HepG2 (cell line): Measurements from ENCODE around the gene CACNA2D1. TPM values are rescaled to one million over a fixed set of nuclear protein-coding genes. Genes with fewer than 3 reads are reported as not detected.

Source experiments
- ATAC-seq: fragments of 200-7000 bp; cut with Tn5 transposase; 3 replicates; pipeline ENCODE4 v1.9.1; 2020; ENCODE audit warnings: mild to moderate bottlenecking, moderate library complexity
- BruUV-seq: library from RNA; stranded (reverse); fragments of 400-500 nt; replicated peaks from 2 replicates; lab custom pipeline; 2021; lab: Mats Ljungman, UMichigan
- CTCF ChIA-PET: fragments of 300-600 bp; formaldehyde crosslinking; extraction: SDS; loops from one replicate; lab custom pipeline; 2021; ENCODE audit warnings: low total read pairs, inconsistent platforms, low intra/inter-chr PET ratio; lab: Yijun Ruan, JAX
- POLR2A ChIA-PET: fragments of 350-600 bp; sonication (Branson Sonifier 250); formaldehyde crosslinking; loops from one replicate; lab custom pipeline; 2020; ENCODE audit warnings: antibody characterized with exemption, inconsistent platforms; lab: Yijun Ruan, JAX
- DNase-seq: peaks from one replicate; pipeline ENCODE4 v3.0.0-alpha.2; 2015; ENCODE audit warnings: low spot score
- FAIRE-seq: peaks from 3 replicates; lab custom pipeline; 2011; peaks lifted over from hg19 to GRCh38; lab: Jason Lieb, UNC
- H2AFZ ChIP-seq: one replicate; pipeline ENCODE4 v1.6.1; 2011; ENCODE audit warnings: low read length, inconsistent platforms
- H3K27ac ChIP-seq: fragments of 300-600 bp; 3 replicates; pipeline ENCODE4 v1.8.0; 2011; ENCODE audit warnings: mixed run types, mild to moderate bottlenecking, mixed read lengths, low read length, inconsistent platforms; ENCODE audit not compliant: insufficient read depth; ENCODE audit errors: extremely low read length
- H3K27me3 ChIP-seq, 2 experiments: fragments of 200-600 bp in 1 of 2; 2 replicates in 1 of 2; 3 replicates in 1 of 2; pipeline versions ENCODE4 v1.6.0 to v1.8.0; 2011; ENCODE audit warnings: low read length in 2 of 2, mild to moderate bottlenecking in 2 of 2, moderate library complexity in 2 of 2, inconsistent platforms in 1 of 2; ENCODE audit not compliant: insufficient read depth in 2 of 2, control insufficient read depth in 1 of 2
- H3K36me3 ChIP-seq, 2 experiments: fragments of 200-600 bp in 1 of 2; replicated peaks in 1 of 2; 2 replicates in 1 of 2; 3 replicates in 1 of 2; pipeline versions ENCODE4 v1.5.1 to v1.8.0; 2011; ENCODE audit warnings: low read length in 2 of 2, inconsistent platforms in 1 of 2; ENCODE audit not compliant: insufficient read depth in 2 of 2, control insufficient read depth in 1 of 2
- H3K4me1 ChIP-seq: 2 replicates; pipeline ENCODE4 v1.5.1; 2012; ENCODE audit warnings: low read length, inconsistent platforms; ENCODE audit not compliant: insufficient read depth
- H3K4me2 ChIP-seq: 2 replicates; pipeline ENCODE4 v1.6.0; 2011; ENCODE audit warnings: low read depth, low read length, inconsistent platforms
- H3K4me3 ChIP-seq, 3 experiments: fragments of 200-600 bp in 1 of 3; sonication (generic), shearing (Covaris generic) in 1 of 3; replicated peaks in 1 of 3; 2 replicates each; pipeline ENCODE4 v1.5.1; 2011 to 2016; ENCODE audit warnings: low read length in 3 of 3, inconsistent platforms in 2 of 3, low read depth in 2 of 3, mild to moderate bottlenecking in 2 of 3, control low read depth in 1 of 3, mixed read lengths in 1 of 3; ENCODE audit not compliant: insufficient read depth in 1 of 3
- H3K79me2 ChIP-seq: one replicate; pipeline ENCODE4 v1.6.1; 2011; ENCODE audit warnings: low read length, inconsistent platforms; ENCODE audit not compliant: insufficient read depth
- H3K9ac ChIP-seq: 2 replicates; pipeline ENCODE4 v1.6.0; 2011; ENCODE audit warnings: mild to moderate bottlenecking, low read depth, low read length, inconsistent platforms; ENCODE audit not compliant: insufficient read depth
- H3K9me3 ChIP-seq: 2 replicates; pipeline ENCODE4 v1.5.1; 2012; ENCODE audit warnings: mild to moderate bottlenecking, low read length
- H4K20me1 ChIP-seq: 2 replicates; pipeline ENCODE4 v1.6.0; 2011; ENCODE audit warnings: inconsistent platforms, mild to moderate bottlenecking, low read length, moderate library complexity; ENCODE audit not compliant: insufficient read depth
- IRF1 ChIP-seq: sonication (generic); formaldehyde crosslinking; IDR thresholded peaks from 2 replicates; pipeline ENCODE4 v1.4.0; 2020; ENCODE audit warnings: low read depth, mild to moderate bottlenecking, missing genetic modification reagents
- JARID2 ChIP-seq: sonication (generic); formaldehyde crosslinking; IDR thresholded peaks from 2 replicates; pipeline ENCODE4 v1.8.1; 2023; ENCODE audit warnings: missing genetic modification reagents, inconsistent platforms; ENCODE audit not compliant: insufficient replicate concordance
- RBM39 ChIP-seq: fragments of 200-400 bp; formaldehyde crosslinking; IDR thresholded peaks from one replicate; pipeline ENCODE4 v1.6.1; 2018; ENCODE audit warnings: antibody characterized with exemption, mild to moderate bottlenecking, low read depth, low read length; ENCODE audit not compliant: poor library complexity, severe bottlenecking
- USF2 ChIP-seq, 2 experiments: sonication (generic) in 1 of 2; formaldehyde crosslinking in 1 of 2; IDR thresholded peaks; 2 replicates each; pipeline versions ENCODE4 v1.5.1 to v1.6.1; 2011 to 2020; ENCODE audit warnings: borderline replicate concordance in 1 of 2, low read depth in 1 of 2, low read length in 1 of 2, mild to moderate bottlenecking in 1 of 2, missing genetic modification reagents in 1 of 2, moderate library complexity in 1 of 2
- ZFP36L2 ChIP-seq: sonication (generic); formaldehyde crosslinking; IDR thresholded peaks from 2 replicates; pipeline ENCODE4 v1.4.0; 2020; ENCODE audit warnings: missing genetic modification reagents
- ZNF232 ChIP-seq: sonication (generic); formaldehyde crosslinking; IDR thresholded peaks from 2 replicates; pipeline ENCODE4 v1.4.0; 2020; ENCODE audit warnings: missing genetic modification reagents, borderline replicate concordance
- ZNF574 ChIP-seq: sonication (generic); formaldehyde crosslinking; IDR thresholded peaks from 2 replicates; pipeline ENCODE4 v1.4.0; 2020; ENCODE audit warnings: missing genetic modification reagents
- ZNF619 ChIP-seq: sonication (generic); formaldehyde crosslinking; IDR thresholded peaks from 2 replicates; pipeline ENCODE4 v1.4.0; 2020; ENCODE audit warnings: mild to moderate bottlenecking, missing genetic modification reagents
- WGBS: methylation state at CpG from one replicate; pipeline ENCODE4 v1.1.6; 2017; ENCODE audit warnings: low lambda C conversion rate; 5-methylcytosine and 5-hydroxymethylcytosine counted together
- in situ Hi-C: cut with HindIII; loops from 2 replicates; pipeline ENCODE4 v1.10.0; 2017; ENCODE audit warnings: low pct_unique_long_range_greater_than_20kb; ENCODE audit not compliant: extremely low pct_ligation_motif_present
- intact Hi-C: fragments of 100-400 bp; cut with micrococcal nuclease; formaldehyde crosslinking; loops from one replicate; pipeline ENCODE4 v1.10.0; 2022; ENCODE audit not compliant: unreplicated experiment
- polyA plus RNA-seq, 8 experiments: library from polyadenylated mRNA; depleted of rRNA in 3 of 8; stranded (reverse) in 7 of 8; unstranded in 1 of 8; fragments of >200 nt; fragmentation: Illumina TruSeq in 4 of 8; extraction: Trizol in 4 of 8; gene quantifications; 2 replicates each; pipeline versions ENCODE4 v1.2.1 to v1.2.3, GENCODE V29; 2011 to 2016; ENCODE audit warnings: low read depth in 4 of 8, missing spikeins in 1 of 8, mixed read lengths in 1 of 8; ENCODE audit not compliant: insufficient read depth in 1 of 8
- total RNA-seq, 5 experiments: library from RNA; depleted of rRNA; stranded (reverse); fragments of >200 nt; fragmentation: Illumina TruSeq; extraction: Trizol; gene quantifications; 2 replicates each; pipeline ENCODE4 v1.2.3, GENCODE V29; 2016; ENCODE audit warnings: low read depth in 1 of 5
- TF ChIP-seq, protein P1 (sequence below): sonication (generic); formaldehyde crosslinking; IDR thresholded peaks from 2 replicates; pipeline ENCODE4 v1.9.0; 2021; ENCODE audit warnings: mild to moderate bottlenecking, missing genetic modification reagents

Gene CACNA2D1
- total and polyA plus RNA-seq, 2 of the 13 experiments (the other 11 are each of a cell fraction or from before 2014, with no cell fraction given) = not detected

GRCh38 chr7:82376739-82377138, 66.8 kb downstream of the CACNA2D1 start (continued):
- no peak for TF ChIP-seq USF2 (IDR thresholded peaks at IDR 0.05; ENCODE audit: low read depth, low read length)
- TF ChIP-seq USF2 (CRISPR knock-in tag; IDR thresholded peaks at IDR 0.05; ENCODE audit: borderline replicate concordance) = no peak
- TF ChIP-seq RBM39 = no peak

GRCh38 chr7:82375713-82376112, 67.9 kb downstream of the CACNA2D1 start:
- POLR2A ChIA-PET = no interaction called here
- WGBS = 0% methylated on average over 3 of the region's 3 CpGs
- no peak for ATAC-seq
- no peak for TF ChIP-seq ZNF619 (CRISPR knock-in tag)
- TF ChIP-seq ZFP36L2 (CRISPR knock-in tag) = no peak
- TF ChIP-seq, protein P1, sequence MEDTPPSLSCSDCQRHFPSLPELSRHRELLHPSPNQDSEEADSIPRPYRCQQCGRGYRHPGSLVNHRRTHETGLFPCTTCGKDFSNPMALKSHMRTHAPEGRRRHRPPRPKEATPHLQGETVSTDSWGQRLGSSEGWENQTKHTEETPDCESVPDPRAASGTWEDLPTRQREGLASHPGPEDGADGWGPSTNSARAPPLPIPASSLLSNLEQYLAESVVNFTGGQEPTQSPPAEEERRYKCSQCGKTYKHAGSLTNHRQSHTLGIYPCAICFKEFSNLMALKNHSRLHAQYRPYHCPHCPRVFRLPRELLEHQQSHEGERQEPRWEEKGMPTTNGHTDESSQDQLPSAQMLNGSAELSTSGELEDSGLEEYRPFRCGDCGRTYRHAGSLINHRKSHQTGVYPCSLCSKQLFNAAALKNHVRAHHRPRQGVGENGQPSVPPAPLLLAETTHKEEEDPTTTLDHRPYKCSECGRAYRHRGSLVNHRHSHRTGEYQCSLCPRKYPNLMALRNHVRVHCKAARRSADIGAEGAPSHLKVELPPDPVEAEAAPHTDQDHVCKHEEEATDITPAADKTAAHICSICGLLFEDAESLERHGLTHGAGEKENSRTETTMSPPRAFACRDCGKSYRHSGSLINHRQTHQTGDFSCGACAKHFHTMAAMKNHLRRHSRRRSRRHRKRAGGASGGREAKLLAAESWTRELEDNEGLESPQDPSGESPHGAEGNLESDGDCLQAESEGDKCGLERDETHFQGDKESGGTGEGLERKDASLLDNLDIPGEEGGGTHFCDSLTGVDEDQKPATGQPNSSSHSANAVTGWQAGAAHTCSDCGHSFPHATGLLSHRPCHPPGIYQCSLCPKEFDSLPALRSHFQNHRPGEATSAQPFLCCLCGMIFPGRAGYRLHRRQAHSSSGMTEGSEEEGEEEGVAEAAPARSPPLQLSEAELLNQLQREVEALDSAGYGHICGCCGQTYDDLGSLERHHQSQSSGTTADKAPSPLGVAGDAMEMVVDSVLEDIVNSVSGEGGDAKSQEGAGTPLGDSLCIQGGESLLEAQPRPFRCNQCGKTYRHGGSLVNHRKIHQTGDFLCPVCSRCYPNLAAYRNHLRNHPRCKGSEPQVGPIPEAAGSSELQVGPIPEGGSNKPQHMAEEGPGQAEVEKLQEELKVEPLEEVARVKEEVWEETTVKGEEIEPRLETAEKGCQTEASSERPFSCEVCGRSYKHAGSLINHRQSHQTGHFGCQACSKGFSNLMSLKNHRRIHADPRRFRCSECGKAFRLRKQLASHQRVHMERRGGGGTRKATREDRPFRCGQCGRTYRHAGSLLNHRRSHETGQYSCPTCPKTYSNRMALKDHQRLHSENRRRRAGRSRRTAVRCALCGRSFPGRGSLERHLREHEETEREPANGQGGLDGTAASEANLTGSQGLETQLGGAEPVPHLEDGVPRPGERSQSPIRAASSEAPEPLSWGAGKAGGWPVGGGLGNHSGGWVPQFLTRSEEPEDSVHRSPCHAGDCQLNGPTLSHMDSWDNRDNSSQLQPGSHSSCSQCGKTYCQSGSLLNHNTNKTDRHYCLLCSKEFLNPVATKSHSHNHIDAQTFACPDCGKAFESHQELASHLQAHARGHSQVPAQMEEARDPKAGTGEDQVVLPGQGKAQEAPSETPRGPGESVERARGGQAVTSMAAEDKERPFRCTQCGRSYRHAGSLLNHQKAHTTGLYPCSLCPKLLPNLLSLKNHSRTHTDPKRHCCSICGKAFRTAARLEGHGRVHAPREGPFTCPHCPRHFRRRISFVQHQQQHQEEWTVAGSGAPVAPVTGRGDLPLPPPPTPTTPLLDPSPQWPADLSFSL = no peak
- TF ChIP-seq ZNF574 (CRISPR knock-in tag) = no peak
- no peak for TF ChIP-seq JARID2 (CRISPR knock-in tag)
- TF ChIP-seq IRF1 (CRISPR knock-in tag) = no peak
- no peak for TF ChIP-seq ZNF232 (CRISPR knock-in tag)

More at GRCh38 chr7:82375713-82376112, 67.9 kb downstream of the CACNA2D1 start:
- CTCF ChIA-PET = no interaction called here
- DNase-seq (no peak), FAIRE-seq (no peak)
- no peak overlapping the region for H3K4me3 ChIP-seq
- no peak overlapping the region for H3K9ac ChIP-seq
- no peaks in the 10 kb centered on the region for H3K79me2 ChIP-seq
- intact Hi-C loops (no loop called here), in situ Hi-C loops (no loop called here)
- no peaks in the 10 kb centered on the region for H4K20me1 ChIP-seq
- H3K4me1 ChIP-seq = no peaks in the 10 kb centered on the region
- H2AFZ ChIP-seq = no peak overlapping the region
- H3K27me3 ChIP-seq = no peaks in the 10 kb centered on the region
- H3K36me3 ChIP-seq = no peaks in the 10 kb centered on the region
- BruUV-seq = no TSS peak
- H3K9me3 ChIP-seq = no peaks in the 10 kb centered on the region
- H3K4me2 ChIP-seq = no peak overlapping the region
- H3K27ac ChIP-seq = no peak overlapping the region
